ENCODE results near the gene SLC29A4. TPM values are rescaled to one million over a fixed set of nuclear protein-coding genes. Genes with fewer than 3 reads are reported as not detected.
"Not testable (repeated sequence)": the region's sequence is repeated elsewhere in the genome, so short reads cannot be mapped to it uniquely, and the experiment has no call there.

The SLC29A4 gene
- total RNA-seq, 1 donor from 2014 or later, result 6.3 TPM

- Histone ChIP-seq H3K4me1 (ENCODE audit: control insufficient read depth in 3 of 3, insufficient read depth in 3 of 3, low read length in 3 of 3) (no peaks in the 10 kb centered on the region), H3K27me3 (ENCODE audit: control insufficient read depth in 3 of 3, insufficient read depth in 3 of 3, low read length in 3 of 3) (no peaks in the 10 kb centered on the region), H3K9ac (ENCODE audit: low read depth in 1 of 3, low read length in 3 of 3) (no peak overlapping the region), H3K4me3 (ENCODE audit: low read length in 3 of 3) (no peak overlapping the region), H3K9me3 (ENCODE audit: control insufficient read depth in 3 of 3, low read length in 3 of 3) (peaks cover 0 to 3% (median 2%) of the 10 kb centered on the region in 3 donors), H3K36me3 (ENCODE audit: control insufficient read depth in 3 of 3, insufficient read depth in 3 of 3, low read length in 3 of 3) (peaks cover 36 to 52% (median 46%) of the 10 kb centered on the region in 3 donors), H3K27ac (ENCODE audit: low read depth, low read length) (no peak overlapping the region)
These were observed 38.2 kb downstream of the SLC29A4 start for GRCh38 chr7:5320802-5321396.

GRCh38 chr7:5322621-5323410, 40.1 kb downstream of the SLC29A4 start:
- Histone ChIP-seq H3K4me1 (ENCODE audit: control insufficient read depth in 3 of 3, insufficient read depth in 3 of 3, low read length in 3 of 3) (no peaks in the 10 kb centered on the region), H3K27me3 (ENCODE audit: control insufficient read depth in 3 of 3, insufficient read depth in 3 of 3, low read length in 3 of 3) (no peaks in the 10 kb centered on the region), H3K9me3 (ENCODE audit: control insufficient read depth in 3 of 3, low read length in 3 of 3) (peaks cover 0 to 3% (median 2%) of the 10 kb centered on the region in 3 donors), H3K4me3 (ENCODE audit: low read length in 3 of 3) (no peak overlapping the region), H3K9ac (ENCODE audit: low read depth in 1 of 3, low read length in 3 of 3) (no peak overlapping the region), H3K36me3 (ENCODE audit: control insufficient read depth in 3 of 3, insufficient read depth in 3 of 3, low read length in 3 of 3) (peaks cover 37 to 49% (median 42%) of the 10 kb centered on the region in 3 donors), H3K27ac (ENCODE audit: low read depth, low read length) (no peak overlapping the region)

- H3K27ac ChIP-seq (ENCODE audit: low read depth, low read length); H3K27me3 ChIP-seq (ENCODE audit: control insufficient read depth in 3 of 3, insufficient read depth in 3 of 3, low read length in 3 of 3); H3K4me3 ChIP-seq (ENCODE audit: low read length in 3 of 3); H3K4me1 ChIP-seq (ENCODE audit: control insufficient read depth in 3 of 3, insufficient read depth in 3 of 3, low read length in 3 of 3); H3K9me3 ChIP-seq (ENCODE audit: control insufficient read depth in 3 of 3, low read length in 3 of 3); H3K9ac ChIP-seq (ENCODE audit: low read depth in 1 of 3, low read length in 3 of 3): not testable (repeated sequence)
- H3K36me3 ChIP-seq (ENCODE audit: control insufficient read depth in 3 of 3, insufficient read depth in 3 of 3, low read length in 3 of 3), result peaks cover 33 to 41% (median 37%) of the 10 kb centered on the region in 3 donors
These were observed 41.3 kb downstream of the SLC29A4 start for GRCh38 chr7:5323800-5324781.

GRCh38 chr7:5324961-5325360, 42.2 kb downstream of the SLC29A4 start:
- Histone ChIP-seq H3K36me3 (ENCODE audit: control insufficient read depth in 3 of 3, insufficient read depth in 3 of 3, low read length in 3 of 3) (peaks cover 30 to 38% (median 33%) of the 10 kb centered on the region in 3 donors), H3K27ac (ENCODE audit: low read depth, low read length) (no peak overlapping the region), H3K27me3 (ENCODE audit: control insufficient read depth in 3 of 3, insufficient read depth in 3 of 3, low read length in 3 of 3) (no peaks in the 10 kb centered on the region), H3K9ac (ENCODE audit: low read depth in 1 of 3, low read length in 3 of 3) (no peak overlapping the region), H3K9me3 (ENCODE audit: control insufficient read depth in 3 of 3, low read length in 3 of 3) (no peaks in the 10 kb centered on the region), H3K4me1 (ENCODE audit: control insufficient read depth in 3 of 3, insufficient read depth in 3 of 3, low read length in 3 of 3) (no peaks in the 10 kb centered on the region), H3K4me3 (ENCODE audit: low read length in 3 of 3) (no peak overlapping the region)

- Histone ChIP-seq H3K9ac (ENCODE audit: low read depth in 1 of 3, low read length in 3 of 3) (no peak overlapping the region), H3K9me3 (ENCODE audit: control insufficient read depth in 3 of 3, low read length in 3 of 3) (no peaks in the 10 kb centered on the region), H3K27me3 (ENCODE audit: control insufficient read depth in 3 of 3, insufficient read depth in 3 of 3, low read length in 3 of 3) (no peaks in the 10 kb centered on the region), H3K27ac (ENCODE audit: low read depth, low read length) (no peak overlapping the region), H3K4me1 (ENCODE audit: control insufficient read depth in 3 of 3, insufficient read depth in 3 of 3, low read length in 3 of 3) (no peaks in the 10 kb centered on the region), H3K36me3 (ENCODE audit: control insufficient read depth in 3 of 3, insufficient read depth in 3 of 3, low read length in 3 of 3) (peaks cover 21 to 27% (median 26%) of the 10 kb centered on the region in 3 donors), H3K4me3 (ENCODE audit: low read length in 3 of 3) (no peak overlapping the region)
These were observed 47.5 kb downstream of the SLC29A4 start for GRCh38 chr7:5330288-5330687.

GRCh38 chr7:5332579-5332978, 49.8 kb downstream of the SLC29A4 start:
- Histone ChIP-seq H3K9ac (ENCODE audit: low read depth in 1 of 3, low read length in 3 of 3) (no peak overlapping the region), H3K4me1 (ENCODE audit: control insufficient read depth in 3 of 3, insufficient read depth in 3 of 3, low read length in 3 of 3) (no peaks in the 10 kb centered on the region), H3K27me3 (ENCODE audit: control insufficient read depth in 3 of 3, insufficient read depth in 3 of 3, low read length in 3 of 3) (no peaks in the 10 kb centered on the region), H3K4me3 (ENCODE audit: low read length in 3 of 3) (no peak overlapping the region), H3K9me3 (ENCODE audit: control insufficient read depth in 3 of 3, low read length in 3 of 3) (no peaks in the 10 kb centered on the region), H3K27ac (ENCODE audit: low read depth, low read length) (no peak overlapping the region), H3K36me3 (ENCODE audit: control insufficient read depth in 3 of 3, insufficient read depth in 3 of 3, low read length in 3 of 3) (peaks cover 22 to 34% (median 34%) of the 10 kb centered on the region in 3 donors)

GRCh38 chr7:5333121-5334045, 50.6 kb downstream of the SLC29A4 start:
- no peak overlapping the region for H3K9ac ChIP-seq (ENCODE audit: low read depth in 1 of 3, low read length in 3 of 3)
- no peaks in the 10 kb centered on the region for H3K4me1 ChIP-seq (ENCODE audit: control insufficient read depth in 3 of 3, insufficient read depth in 3 of 3, low read length in 3 of 3)
- no peak overlapping the region for H3K27ac ChIP-seq (ENCODE audit: low read depth, low read length)
- H3K9me3 ChIP-seq (ENCODE audit: control insufficient read depth in 3 of 3, low read length in 3 of 3), result no peaks in the 10 kb centered on the region
- no peaks in the 10 kb centered on the region for H3K27me3 ChIP-seq (ENCODE audit: control insufficient read depth in 3 of 3, insufficient read depth in 3 of 3, low read length in 3 of 3)
- no peak overlapping the region for H3K4me3 ChIP-seq (ENCODE audit: low read length in 3 of 3)
- H3K36me3 ChIP-seq (ENCODE audit: control insufficient read depth in 3 of 3, insufficient read depth in 3 of 3, low read length in 3 of 3), result peaks cover 24 to 37% (median 30%) of the 10 kb centered on the region in 3 donors

GRCh38 chr7:5334671-5335070, 51.9 kb downstream of the SLC29A4 start:
- Histone ChIP-seq H3K27me3 (ENCODE audit: control insufficient read depth in 3 of 3, insufficient read depth in 3 of 3, low read length in 3 of 3) (no peaks in the 10 kb centered on the region), H3K36me3 (ENCODE audit: control insufficient read depth in 3 of 3, insufficient read depth in 3 of 3, low read length in 3 of 3) (peaks cover 24 to 37% (median 30%) of the 10 kb centered on the region in 3 donors), H3K9ac (ENCODE audit: low read depth in 1 of 3, low read length in 3 of 3) (no peak overlapping the region)

GRCh38 chr7:5337047-5337446, 54.3 kb downstream of the SLC29A4 start:
- Histone ChIP-seq H3K36me3 (ENCODE audit: control insufficient read depth in 3 of 3, insufficient read depth in 3 of 3, low read length in 3 of 3) (peaks cover 24 to 39% (median 25%) of the 10 kb centered on the region in 3 donors), H3K4me3 (ENCODE audit: low read length in 3 of 3) (no peak overlapping the region), H3K27me3 (ENCODE audit: control insufficient read depth in 3 of 3, insufficient read depth in 3 of 3, low read length in 3 of 3) (no peaks in the 10 kb centered on the region), H3K9me3 (ENCODE audit: control insufficient read depth in 3 of 3, low read length in 3 of 3) (no peaks in the 10 kb centered on the region), H3K27ac (ENCODE audit: low read depth, low read length) (no peak overlapping the region), H3K4me1 (ENCODE audit: control insufficient read depth in 3 of 3, insufficient read depth in 3 of 3, low read length in 3 of 3) (no peaks in the 10 kb centered on the region), H3K9ac (ENCODE audit: low read depth in 1 of 3, low read length in 3 of 3) (no peak overlapping the region)

More at GRCh38 chr7:5334671-5335070, 51.9 kb downstream of the SLC29A4 start:
- no peaks in the 10 kb centered on the region for H3K9me3 ChIP-seq (ENCODE audit: control insufficient read depth in 3 of 3, low read length in 3 of 3)
- H3K4me1 ChIP-seq (ENCODE audit: control insufficient read depth in 3 of 3, insufficient read depth in 3 of 3, low read length in 3 of 3), result no peaks in the 10 kb centered on the region
- no peak overlapping the region for H3K4me3 ChIP-seq (ENCODE audit: low read length in 3 of 3)
- no peak overlapping the region for H3K27ac ChIP-seq (ENCODE audit: low read depth, low read length)
